ENCODE results near the gene MRPL40.
"Not testable (repeated sequence)": the region's sequence is repeated elsewhere in the genome, so short reads cannot be mapped to it uniquely, and the experiment has no call there.

MRPL40 gene

DNA sequence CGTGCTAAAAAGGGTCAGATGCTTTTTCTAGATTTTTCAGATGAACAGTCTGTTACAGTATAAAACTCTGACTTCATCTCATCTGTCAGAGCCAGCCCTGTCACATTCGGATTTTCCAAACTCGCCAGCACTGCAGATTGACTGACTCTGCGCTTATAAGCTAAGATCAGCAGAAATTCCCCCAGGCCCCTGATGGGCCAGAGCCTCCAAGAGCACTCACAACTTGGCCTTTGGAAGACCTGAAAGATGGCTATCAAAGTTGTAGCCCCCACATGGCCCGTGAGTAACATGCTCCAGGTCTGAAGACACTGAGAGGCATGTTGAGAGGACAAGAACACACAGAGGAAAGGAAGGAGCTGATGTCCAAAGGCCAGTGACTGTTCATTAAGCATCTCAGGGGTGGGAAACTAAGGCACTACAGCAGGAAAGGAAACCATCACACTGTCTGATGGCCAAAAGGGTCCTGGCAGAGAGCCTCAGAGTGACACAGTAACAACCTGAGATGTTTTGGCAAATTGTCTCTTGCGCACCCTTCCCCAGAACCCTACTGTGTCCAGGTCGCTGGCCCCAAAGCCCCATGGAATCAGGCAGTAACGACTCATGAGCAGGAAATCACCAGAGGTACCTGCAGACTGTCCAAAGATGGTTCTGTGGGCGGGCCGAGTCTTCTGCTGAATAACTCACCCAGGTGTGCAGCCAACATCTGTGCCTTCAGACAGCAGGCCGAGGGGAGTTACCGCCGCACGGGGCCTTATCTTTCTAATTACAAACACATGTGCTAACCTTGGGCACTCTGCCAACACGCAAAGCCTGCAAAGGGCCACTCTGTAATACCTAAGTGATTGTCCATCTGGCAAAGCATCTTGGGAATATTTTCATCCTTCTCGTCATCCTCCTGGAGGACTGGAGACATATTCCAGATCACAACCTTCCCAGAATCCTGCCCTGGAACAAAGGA, 24.4 kb upstream of the MRPL40 start:
- no peak for DNase-seq

DNA sequence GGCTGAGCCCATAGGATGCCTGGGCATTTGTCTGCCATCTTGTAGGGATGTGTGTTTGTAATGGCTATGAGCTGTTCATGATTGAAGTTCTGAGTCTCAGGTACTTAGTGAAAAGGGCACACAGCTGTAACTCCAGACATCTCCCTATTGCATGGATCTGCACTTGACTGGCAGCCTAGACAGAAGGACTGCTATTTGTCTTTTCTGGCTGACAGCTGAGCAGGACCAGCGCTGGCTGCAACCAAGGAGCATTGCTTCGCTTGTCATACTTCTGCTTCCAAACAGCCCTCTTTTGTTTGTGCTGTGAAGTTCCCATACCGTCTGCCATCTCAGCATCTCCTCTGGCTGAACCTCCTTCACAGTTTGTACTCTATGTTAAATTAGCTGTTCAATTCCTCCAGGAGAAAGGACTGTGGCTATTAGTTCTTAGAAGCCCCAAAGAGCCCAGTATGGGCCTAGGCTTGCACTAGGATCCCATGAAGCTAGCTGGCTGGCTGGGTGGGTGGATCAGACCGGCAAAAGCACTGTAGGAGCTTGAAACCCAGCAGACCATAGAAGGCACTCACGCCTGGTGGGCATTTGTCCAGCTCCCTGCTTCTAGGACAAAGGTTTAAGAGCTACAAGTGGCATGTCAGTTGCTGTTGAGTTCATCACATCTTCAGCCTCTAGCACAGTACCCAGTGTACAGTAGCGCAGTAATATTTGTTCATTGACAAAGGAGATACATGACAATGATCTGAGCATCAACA, 21.2 kb upstream of the MRPL40 start:
- no peak for DNase-seq

DNA sequence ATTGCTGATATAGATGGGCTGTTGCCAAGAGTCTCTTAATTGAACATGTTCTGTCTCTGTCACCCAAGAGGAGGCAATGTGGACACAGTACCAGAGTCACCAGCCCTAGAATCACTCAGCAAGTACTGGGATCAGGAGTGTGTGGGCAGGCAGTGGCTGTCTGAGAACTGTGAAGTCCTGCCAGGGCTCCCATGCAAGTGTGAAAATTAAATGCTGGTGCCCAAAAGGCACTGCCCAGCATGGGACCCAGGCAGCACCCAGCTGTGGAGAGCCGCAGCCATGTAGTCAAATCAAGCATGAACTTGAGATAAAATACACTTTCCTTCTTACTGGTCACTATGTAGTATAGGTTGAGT, 20.7 kb upstream of the MRPL40 start:
- no peak for DNase-seq

DNA sequence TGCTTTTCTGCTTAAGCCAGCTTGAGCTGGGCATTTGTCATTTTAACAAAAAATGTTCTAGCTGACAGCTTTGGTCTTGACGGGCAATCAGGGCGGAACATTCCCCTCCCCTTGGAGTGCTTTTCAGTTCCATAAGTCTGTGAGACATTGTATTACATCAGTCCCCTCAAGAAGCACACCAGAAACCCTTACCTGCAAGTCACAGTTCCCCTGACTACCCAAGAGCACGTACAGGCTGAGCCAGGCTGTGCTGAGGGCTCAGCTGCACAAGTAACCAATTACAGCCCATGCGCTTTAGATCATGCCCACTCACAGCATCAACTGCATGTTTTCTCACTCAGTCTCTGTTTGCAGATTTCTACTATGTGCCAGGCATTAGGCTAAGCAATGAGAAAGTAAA, 19.9 kb upstream of the MRPL40 start:
- no peak for DNase-seq

DNA sequence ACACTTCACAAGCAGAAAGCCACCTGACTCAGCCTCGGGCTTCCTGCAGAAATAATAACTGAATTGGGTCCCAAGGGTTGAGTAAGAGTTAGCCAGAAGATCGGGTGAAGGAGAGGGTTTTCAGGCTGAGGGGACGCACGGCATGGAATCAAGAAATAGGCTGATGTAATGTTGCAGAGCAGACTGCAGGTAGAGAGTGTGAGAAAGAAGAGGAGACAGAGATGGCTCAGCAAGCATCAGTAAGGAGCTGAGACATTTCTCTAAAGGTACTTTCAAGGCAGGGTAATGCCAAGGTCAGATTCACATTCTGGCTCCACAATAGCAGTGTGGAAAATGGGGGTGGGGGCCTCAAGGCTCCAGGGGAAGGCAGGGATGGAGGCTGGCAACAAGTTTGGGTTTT, 19.4 kb upstream of the MRPL40 start:
- DNase-seq = no peak

DNA sequence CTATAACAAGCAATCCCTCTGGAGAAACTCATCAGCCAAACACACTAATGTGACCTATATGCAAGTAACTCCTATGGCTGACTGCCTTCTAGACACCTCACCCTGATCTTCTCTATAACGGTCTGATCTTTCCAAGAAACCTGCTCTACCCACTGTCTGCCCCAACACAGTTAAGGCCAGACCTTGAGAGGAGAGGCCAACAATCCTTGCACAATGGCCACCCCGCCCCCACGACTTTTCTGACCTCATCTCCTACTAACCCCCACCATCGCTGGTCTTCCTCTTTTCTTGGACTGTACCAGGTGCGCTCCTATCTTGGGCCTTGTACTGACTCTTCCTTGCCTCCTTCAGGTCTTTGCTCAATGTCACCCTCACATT, 13.3 kb upstream of the MRPL40 start:
- DNase-seq = no peak

DNA sequence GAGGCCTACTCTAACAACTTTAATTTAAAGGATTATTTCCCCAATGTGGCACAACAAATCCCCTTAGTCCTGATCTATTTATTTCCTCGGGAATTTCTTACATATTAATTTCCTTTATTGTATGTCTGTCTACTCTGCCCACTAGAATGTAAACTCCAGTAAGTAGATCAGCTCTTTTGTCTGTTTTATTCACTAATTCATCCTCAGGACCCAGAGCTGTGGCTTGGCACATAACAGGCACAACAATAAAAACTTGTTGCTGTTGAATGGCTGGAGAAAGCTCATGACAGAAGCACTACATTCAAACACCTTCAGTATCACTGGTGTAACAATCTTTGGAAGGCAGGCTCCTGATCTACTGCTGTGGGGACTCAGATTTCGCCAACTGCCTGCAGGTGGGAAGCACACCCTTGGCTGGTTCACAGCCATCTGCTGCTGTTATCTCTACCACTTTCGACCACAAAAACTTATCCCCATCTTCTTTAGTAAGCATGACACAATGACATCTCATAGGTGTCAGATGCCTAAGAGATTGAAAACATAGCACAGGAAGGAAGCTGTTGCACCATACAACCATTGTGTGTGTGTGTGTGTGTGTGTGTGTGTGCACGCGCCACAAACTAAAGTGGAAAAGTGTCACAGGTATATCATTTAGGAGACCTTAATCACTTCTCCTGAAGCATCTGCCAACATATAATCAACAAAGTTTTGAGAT, 12.7 kb upstream of the MRPL40 start:
- no peak for DNase-seq

DNA sequence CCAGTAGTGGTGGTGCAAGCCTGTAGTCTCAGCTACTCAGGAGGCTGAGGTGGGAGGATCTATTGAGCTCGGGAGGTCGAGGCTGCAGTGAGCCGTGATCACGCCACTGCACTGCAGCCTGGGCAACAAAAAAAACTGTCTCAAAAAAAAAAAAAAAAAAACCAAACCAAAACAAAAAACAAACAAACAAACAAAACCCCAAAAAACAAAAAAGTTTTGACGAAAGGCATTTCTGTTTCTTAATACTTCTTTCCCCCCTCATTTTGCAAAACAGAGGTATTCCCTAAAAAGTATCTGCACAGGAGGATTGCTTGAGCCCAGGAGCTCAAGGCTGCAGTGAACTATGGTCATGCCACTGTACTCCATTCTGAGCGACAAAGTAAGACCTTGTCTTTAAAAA, 12.0 kb upstream of the MRPL40 start:
- DNase-seq = no peak

DNA sequence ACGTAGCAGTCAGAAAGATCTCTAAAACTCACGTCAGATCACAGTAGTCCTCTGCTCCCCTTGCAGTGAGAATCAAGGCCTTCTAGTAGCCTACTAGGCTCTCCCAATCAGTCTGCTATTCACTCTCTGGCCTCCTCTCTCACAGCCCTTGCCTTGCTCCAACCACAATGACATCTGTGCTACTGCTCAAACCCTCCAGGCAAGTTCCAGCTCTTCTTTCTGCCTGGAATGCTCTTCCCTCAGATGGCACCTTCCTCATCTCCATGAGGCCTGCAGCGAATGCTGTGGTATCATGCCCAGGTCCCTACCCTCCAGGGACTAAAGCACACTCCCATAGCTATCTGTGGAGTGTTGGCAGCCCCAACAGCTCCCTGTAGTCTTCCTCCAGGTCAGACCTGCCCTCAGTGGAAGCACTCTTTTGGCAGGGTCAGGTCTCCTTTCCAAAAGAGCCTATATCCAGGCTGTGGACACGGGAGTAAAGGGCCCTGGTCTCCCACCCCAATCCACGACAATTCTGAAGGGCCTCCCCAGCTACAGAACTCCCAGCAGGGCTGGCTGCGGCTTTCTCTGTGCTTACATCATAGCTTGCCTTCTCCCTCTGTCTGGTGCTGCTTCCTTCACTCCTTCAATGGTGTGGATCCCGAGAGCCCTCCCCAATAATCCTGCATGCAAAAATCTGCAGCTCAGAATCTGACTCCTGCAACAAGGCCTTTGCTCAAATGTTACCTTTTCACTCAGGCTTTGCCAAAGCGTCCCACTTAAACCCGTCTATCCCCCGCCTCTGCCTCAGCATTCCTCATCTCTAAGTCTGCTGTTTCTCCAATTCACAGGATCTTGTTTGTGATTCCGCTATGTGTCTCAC, 9.7 kb upstream of the MRPL40 start:
- DNase-seq = no peak

DNA sequence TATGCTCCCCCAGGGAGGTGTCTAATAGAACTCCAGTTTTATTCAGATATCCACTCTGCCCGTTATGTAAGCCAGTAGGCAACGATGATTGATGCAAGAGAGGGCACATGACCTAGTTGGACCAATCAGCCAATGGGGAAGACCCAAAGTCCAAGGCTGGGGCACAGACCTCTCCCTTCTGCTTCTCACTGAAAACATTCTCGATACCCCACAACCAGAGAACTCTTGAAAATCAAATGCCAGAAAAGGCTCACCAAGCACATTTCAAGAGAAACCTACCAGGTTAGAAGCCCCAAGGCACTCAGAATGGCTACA, 8.2 kb upstream of the MRPL40 start:
- DNase-seq = no peak

DNA sequence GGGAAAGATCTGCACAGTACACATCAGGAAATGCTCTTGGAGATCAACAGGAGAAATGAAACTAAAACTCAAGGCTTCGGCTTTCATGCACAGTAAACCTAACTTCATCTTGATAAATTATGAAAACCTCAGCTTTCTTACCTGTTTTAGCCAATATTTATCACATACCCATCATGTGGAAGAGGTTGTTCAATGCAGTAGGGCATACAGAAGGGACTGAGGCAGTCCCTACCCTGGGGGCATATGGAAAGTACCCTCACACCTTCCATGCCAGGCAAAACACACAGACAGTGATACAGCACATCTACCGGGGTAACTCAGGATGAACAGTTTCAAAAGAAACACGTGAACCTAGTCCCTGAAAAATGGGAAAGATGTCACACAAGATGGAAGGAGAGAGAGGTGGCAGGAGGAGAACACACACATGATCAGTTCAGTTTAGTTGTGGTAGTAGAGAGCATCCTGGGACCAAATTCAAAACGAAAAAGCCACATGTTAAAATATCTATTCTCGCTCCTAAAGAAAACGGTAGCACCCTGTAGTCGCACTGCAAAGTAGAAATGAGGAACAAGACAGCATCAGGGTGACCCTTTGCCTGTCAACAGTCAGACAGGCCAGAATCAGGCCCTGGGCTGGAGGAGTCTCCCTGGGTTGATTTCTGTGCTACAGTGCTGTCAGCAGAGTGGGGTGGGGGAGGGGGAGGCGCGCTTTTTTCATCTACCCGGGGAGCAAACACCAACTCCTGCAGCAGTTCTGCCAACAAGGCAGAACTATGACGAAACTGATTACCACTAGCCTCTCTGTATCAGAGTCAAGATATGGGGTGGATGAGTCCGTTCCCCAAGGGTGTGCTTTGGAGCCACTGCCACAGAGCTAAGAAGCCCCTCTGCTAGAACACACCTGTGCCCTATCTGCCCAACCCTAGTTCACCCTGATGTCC, 2.1 kb upstream of the MRPL40 start:
- DNase-seq = no peak

DNA sequence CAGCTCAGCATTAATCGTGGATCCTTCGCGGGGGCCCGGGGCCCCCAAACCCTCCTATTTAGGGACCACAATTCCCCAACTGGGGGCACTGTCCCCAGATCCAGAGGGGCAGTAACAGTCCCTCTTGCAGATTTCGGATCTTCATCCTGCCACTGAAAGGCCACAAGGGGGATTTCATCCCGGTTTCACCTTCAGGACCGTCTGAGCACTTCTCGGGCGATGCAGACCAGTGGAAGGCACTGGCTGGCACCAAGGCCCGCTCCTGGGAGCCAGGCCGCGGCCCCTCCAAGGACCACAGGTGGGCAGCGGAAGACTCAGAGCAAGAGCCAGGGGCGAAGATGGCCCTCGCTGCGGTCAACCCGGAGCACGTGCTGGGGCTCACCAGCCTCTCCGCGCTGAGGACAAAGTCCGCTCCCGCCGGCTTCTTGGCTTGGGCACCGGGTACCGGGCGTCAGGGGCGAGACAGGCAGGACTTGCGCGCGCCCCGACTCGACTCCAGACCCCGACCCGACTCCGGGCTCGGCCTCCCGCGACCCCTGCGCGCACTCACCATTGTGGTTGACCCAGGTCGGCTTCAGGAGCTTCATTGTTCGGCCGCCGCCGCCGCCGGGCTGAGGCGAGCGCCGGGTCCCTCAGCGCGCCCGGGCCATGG, 1.3 kb upstream of the MRPL40 start:
- DNase-seq = no peak

DNA sequence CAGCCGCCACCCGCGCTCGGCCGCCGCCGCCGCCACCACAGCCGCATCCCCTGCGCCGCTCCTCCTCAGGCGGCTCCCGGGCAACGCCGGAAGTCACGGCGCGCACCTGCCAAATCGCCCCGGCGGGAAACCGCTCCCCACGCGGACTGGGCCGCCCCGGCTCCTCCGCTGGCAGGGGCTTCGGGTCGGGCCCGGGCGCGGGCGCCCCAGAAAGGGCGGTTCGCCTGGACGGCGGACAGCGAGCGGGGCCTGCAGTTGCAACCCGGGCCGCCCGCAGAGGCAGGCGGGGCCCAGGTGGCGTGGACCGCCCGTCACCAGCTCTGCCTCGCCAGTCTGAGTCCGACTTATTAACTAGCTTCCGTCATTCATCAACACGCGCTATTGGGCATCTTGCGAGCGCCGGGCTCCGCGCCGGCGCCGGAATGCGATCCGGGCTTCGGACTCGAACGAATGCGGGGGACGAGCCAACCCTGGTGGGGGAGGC, 654 bp upstream of the MRPL40 start, which contains the start of gene HIRA:
Gene HIRA (minus strand): TSS at position 85 of the 484 bp plus-strand sequence. CDS start 257 bp downstream, outside the sequence.
- DNase-seq = no peak

DNA sequence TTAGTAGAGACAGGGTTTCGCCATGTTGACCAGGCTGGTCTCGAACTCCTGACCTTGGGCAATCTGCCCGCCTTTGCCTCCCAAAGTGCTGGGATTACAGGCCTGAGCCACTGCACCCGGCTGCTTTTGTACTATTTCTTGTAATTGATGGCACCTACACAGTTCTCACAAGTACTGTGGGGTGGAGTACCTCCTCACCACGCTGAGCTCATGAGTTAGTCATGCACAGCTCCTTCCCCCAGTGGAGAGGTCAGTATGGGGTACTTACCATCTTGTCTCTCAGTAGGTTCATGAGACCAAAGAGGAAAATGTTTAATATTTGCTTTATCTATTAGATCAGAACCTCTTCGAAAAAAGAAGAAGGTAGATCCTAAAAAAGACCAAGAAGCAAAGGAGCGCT, 2.1 kb downstream of the MRPL40 start:
- no peak for DNase-seq

DNA sequence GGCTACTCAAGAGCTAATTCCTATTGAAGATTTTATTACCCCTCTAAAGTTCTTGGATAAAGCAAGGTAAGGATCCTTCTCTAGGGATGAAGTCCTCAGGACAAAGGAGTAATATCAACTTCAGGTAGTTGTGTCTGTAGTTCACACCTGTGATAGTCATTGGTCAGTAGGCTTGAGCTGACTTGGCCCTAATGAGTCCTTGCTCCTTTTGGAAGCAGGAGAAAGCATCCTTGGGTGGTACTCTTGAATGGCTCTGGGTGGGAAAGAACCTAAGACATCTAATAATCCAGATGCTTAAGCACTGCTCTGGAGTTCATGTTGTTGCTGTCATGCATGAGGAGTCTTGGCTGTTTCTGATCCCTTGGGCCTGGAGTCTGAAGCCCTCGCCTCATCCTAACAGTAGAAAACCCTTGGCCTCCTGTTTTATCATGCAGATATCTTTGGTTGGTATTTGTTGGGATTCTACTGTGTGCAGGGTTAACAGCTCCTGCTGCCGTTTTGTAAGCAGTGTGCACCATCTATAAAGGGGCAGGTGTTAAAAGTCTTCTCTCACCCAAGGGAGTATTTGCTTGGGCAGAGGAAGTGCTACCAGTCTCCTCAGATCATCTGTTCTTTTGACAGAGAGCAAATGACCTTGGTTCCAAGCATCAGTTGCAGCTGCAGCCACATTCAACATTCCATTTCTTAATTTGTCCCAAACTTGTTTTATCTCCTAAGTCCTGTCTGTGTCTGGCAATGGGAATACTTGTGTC, 2.7 kb downstream of the MRPL40 start:
- DNase-seq = no peak

DNA sequence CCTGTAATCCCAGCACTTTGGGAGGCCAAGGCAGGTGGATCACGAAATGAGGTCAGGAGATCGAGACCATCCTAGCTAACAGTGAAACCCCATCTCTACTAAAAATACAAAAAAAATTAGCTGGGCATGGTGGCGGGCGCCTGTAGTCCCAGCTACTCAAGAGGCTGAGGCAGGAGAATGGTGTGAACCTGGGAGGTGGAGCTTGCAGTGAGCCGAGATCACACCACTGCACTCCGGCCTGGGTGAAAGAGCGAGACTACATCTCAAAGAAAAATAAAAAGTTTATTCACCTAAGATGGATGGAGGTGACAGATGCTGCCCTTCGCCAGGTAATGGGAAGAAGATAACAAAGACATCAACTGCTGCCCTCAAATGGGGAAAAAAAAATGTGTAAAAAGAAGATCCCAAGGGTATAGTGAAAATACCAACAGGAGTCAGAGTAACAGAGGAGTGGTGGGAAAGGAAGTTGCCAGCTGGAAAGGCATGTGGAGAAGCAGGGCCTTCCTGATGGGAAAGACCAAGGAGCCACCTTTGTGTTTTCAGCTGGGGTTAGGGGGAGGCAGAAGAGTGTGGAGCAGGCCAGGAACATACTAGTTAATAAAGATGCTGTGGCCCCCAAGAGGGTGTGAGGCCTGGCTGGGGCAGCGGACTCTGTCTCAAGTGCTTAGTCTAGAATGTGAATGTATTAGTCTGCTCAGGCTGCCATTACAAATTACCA, 4.3 kb downstream of the MRPL40 start:
- DNase-seq = not testable (repeated sequence)

DNA sequence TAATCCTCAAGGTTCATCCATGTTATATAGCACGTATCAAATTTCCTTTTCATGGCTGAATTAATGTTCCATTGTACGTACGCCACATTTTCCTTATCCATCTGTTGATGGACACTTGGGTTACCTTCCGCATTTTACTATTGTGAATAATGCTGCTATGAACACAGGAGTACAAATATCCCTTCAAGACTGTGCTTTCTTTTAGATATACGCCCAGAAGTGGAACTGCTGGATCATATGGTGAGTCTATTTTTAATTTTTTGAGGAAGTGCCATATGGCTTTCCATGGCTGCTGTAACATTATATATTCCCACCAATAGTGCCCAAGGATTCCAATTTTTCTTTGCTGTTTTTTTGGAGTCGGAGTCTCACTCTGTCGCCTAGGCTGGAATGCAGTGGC, 6.0 kb downstream of the MRPL40 start:
- no peak for DNase-seq

DNA sequence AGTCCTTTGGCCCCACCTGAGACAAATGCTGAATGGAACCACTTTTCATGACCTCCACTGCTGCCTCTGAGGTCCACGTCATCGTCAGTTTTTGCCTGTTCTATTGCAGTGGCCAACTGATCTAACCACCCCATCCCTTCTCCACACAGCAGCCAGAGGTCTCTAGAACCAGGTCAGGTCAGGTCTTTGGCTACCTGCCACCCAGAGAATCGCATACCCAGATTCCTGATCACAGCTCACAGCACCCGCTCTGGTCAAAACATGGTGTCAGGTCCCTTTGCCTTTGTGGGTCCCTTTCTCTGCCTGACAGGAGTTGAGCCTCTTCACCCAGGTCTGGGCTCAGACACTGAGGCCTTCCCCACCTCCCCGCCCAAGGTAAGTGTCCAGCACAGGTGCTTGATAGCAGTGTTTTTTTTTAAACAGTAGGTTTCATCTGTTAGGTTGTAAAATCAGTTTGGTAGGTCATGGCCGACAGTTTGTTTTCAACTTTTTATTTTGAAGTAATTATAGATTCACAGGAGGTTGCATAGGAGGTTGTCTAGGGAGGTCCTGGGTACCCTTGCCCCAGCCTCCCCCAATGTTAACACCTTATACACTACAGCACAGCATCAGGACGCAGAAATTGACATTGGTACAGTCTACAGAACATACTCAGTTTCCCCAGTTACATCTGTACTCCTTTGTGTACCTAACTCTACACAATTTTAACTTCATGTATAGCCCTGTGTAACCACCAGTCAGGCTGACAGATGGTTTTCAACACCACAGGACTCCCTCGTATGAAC, 8.3 kb downstream of the MRPL40 start:
- no peak for DNase-seq

DNA sequence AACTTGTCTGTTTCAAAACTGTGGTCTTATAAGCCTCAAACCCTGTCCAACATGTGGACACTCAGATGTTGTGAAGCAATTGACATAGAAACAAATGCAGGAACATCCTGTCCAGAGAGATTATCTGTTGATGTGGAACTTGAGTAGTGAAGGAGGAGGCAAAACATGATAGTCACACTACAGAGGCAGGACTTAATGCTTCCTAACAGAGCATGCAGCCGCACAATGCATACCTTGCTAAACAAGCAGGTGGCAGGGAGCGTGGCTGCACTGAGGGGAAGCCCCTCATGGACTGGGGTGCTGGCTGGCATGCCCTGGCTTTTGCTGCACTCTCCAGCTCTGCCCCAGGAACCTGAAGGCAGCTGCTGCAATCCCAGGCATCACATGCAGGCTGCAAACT, 9.8 kb downstream of the MRPL40 start:
- DNase-seq = no peak
